Measurements from ENCODE around the gene JARID2.

The JARID2 gene

GRCh38 chr6:15523679-15524630, 278.1 kb downstream of the JARID2 start:
- Histone ChIP-seq H3K4me1 (ENCODE audit: insufficient read depth, low read length) (peaks cover 13% of the 10 kb centered on the region), H3K4me3 (ENCODE audit: low read depth in 1 of 2, low read length in 2 of 2) (no peak overlapping the region), H3K27me3 (ENCODE audit: control insufficient read depth in 1 of 2, insufficient read depth in 2 of 2, low read length in 2 of 2) (no peaks in the 10 kb centered on the region), H3K9me3 (ENCODE audit: low read length) (no peaks in the 10 kb centered on the region), H3K9ac (ENCODE audit: low read length) (no peak overlapping the region), H3K36me3 (ENCODE audit: insufficient read depth, low read length) (peaks cover 26% of the 10 kb centered on the region), H3K27ac (ENCODE audit: low read depth, low read length) (no peak overlapping the region)

- H3K9me3 ChIP-seq (ENCODE audit: low read length) = no peaks in the 10 kb centered on the region
- H3K36me3 ChIP-seq (ENCODE audit: insufficient read depth, low read length) = peaks cover 21% of the 10 kb centered on the region
- no peak overlapping the region for H3K4me3 ChIP-seq (ENCODE audit: low read depth in 1 of 2, low read length in 2 of 2)
- no peak overlapping the region for H3K27ac ChIP-seq (ENCODE audit: low read depth, low read length)
- peaks cover 13% of the 10 kb centered on the region for H3K4me1 ChIP-seq (ENCODE audit: insufficient read depth, low read length)
- H3K9ac ChIP-seq (ENCODE audit: low read length) = no peak overlapping the region
- no peaks in the 10 kb centered on the region for H3K27me3 ChIP-seq (ENCODE audit: control insufficient read depth in 1 of 2, insufficient read depth in 2 of 2, low read length in 2 of 2)
Observed at GRCh38 chr6:15524861-15525401, 279.1 kb downstream of the JARID2 start.

GRCh38 chr6:15526212-15526701, 280.4 kb downstream of the JARID2 start:
- Histone ChIP-seq H3K9ac (ENCODE audit: low read length) (no peak overlapping the region), H3K4me1 (ENCODE audit: insufficient read depth, low read length) (peaks cover 13% of the 10 kb centered on the region), H3K27ac (ENCODE audit: low read depth, low read length) (no peak overlapping the region), H3K4me3 (ENCODE audit: low read depth in 1 of 2, low read length in 2 of 2) (no peak overlapping the region), H3K9me3 (ENCODE audit: low read length) (no peaks in the 10 kb centered on the region), H3K36me3 (ENCODE audit: insufficient read depth, low read length) (peaks cover 30% of the 10 kb centered on the region), H3K27me3 (ENCODE audit: control insufficient read depth in 1 of 2, insufficient read depth in 2 of 2, low read length in 2 of 2) (no peaks in the 10 kb centered on the region)

DNA sequence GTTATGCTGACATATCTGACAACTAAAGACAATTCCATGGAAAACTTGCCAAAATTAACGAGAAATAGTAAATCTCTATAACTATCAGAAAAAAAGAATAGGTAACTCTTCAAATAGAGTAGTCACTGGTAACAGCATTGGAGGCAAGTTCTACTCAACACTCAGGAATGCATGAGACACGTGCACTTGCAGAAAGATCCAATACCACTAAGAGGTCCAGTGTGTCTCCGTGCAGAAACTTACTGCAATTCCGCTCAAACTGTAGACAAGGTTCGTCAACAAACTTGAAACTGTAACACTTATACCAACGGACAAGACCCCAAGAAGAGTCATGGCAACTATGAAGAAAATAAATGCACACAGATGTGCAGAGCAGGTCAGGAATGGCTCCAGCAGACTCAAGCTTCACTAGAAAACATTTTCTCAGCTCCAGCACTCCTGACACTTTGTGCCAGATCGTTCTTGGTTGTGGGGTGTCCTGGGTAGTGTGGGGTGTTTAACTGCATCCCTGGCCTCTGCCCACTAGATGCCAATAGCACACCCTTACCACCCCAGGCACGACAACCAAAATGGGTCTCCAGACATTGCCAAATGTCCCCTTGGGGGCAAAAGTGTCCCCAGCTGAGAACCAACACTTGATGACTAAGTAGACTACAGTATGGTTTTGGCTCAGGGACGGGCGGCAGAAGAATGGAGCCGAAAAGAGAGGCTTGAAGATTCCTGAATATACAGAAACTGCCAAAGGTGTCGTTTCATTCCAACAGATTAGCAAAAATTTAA, 282.2 kb downstream of the JARID2 start:
- H3K27ac ChIP-seq (ENCODE audit: low read depth, low read length) = no peak overlapping the region
- no peaks in the 10 kb centered on the region for H3K9me3 ChIP-seq (ENCODE audit: low read length)
- H3K27me3 ChIP-seq (ENCODE audit: control insufficient read depth in 1 of 2, insufficient read depth in 2 of 2, low read length in 2 of 2) = no peaks in the 10 kb centered on the region
- no peak overlapping the region for H3K9ac ChIP-seq (ENCODE audit: low read length)
- H3K36me3 ChIP-seq (ENCODE audit: insufficient read depth, low read length) = peaks cover 26% of the 10 kb centered on the region
- no peaks in the 10 kb centered on the region for H3K4me1 ChIP-seq (ENCODE audit: insufficient read depth, low read length)
- no peak overlapping the region for H3K4me3 ChIP-seq (ENCODE audit: low read depth in 1 of 2, low read length in 2 of 2)

DNA sequence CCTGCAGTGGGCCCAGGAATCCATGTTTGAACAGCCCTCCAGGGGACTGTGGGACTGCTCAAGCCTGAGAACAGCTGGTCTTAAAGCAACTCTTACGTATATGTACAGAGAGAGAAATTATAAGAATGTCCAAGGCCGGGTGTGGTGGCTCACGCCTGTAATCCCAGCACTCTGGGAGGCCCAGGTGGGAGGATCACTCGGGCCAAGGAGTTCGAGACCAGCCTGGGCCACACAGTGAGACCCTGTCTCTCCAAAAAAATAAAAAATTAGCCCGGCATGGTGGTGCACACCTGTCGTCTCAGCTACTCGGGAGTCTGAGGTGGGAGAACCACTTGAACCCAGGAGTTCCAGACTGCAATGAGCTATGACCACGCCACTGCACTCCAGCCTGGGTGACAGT, 283.0 kb downstream of the JARID2 start:
- Histone ChIP-seq H3K36me3 (ENCODE audit: insufficient read depth, low read length) (peaks cover 19% of the 10 kb centered on the region), H3K9me3 (ENCODE audit: low read length) (no peaks in the 10 kb centered on the region), H3K27ac (ENCODE audit: low read depth, low read length) (no peak overlapping the region), H3K4me1 (ENCODE audit: insufficient read depth, low read length) (no peaks in the 10 kb centered on the region), H3K27me3 (ENCODE audit: control insufficient read depth in 1 of 2, insufficient read depth in 2 of 2, low read length in 2 of 2) (no peaks in the 10 kb centered on the region), H3K9ac (ENCODE audit: low read length) (no peak overlapping the region), H3K4me3 (ENCODE audit: low read depth in 1 of 2, low read length in 2 of 2) (no peak overlapping the region)

GRCh38 chr6:15530411-15530810, 284.5 kb downstream of the JARID2 start:
- no peak overlapping the region for H3K9ac ChIP-seq (ENCODE audit: low read length)

DNA sequence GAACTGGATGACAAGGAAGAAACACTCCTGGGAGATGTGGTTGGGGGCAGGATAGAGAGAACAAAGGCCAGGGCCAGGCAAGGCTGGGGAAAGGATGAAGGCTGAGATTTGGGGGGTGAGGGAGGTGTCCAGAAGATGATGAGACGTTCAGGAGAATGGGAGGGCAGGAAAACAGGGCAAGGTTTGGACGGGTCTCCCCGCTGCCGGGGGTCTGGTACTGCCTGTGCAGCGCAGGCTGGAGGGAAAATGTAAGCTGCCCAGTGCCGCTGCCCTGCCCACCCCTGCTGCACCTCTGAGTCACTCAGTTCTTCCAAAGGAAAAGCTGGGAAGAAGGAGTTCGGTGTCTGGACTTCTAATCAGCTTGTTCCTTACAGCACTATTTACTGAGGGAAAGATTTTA, 286.1 kb downstream of the JARID2 start:
- no peaks in the 10 kb centered on the region for H3K9me3 ChIP-seq (ENCODE audit: low read length)
- H3K27me3 ChIP-seq (ENCODE audit: control insufficient read depth in 1 of 2, insufficient read depth in 2 of 2, low read length in 2 of 2) = no peaks in the 10 kb centered on the region
- H3K27ac ChIP-seq (ENCODE audit: low read depth, low read length) = no peak overlapping the region
- no peak overlapping the region for H3K4me3 ChIP-seq (ENCODE audit: low read depth in 1 of 2, low read length in 2 of 2)
- H3K9ac ChIP-seq (ENCODE audit: low read length) = no peak overlapping the region
- H3K36me3 ChIP-seq (ENCODE audit: insufficient read depth, low read length) = peaks cover 12% of the 10 kb centered on the region
- peaks cover 8% of the 10 kb centered on the region for H3K4me1 ChIP-seq (ENCODE audit: insufficient read depth, low read length)

More at GRCh38 chr6:15530411-15530810, 284.5 kb downstream of the JARID2 start:
- Histone ChIP-seq H3K36me3 (ENCODE audit: insufficient read depth, low read length) (peaks cover 12% of the 10 kb centered on the region), H3K27me3 (ENCODE audit: control insufficient read depth in 1 of 2, insufficient read depth in 2 of 2, low read length in 2 of 2) (no peaks in the 10 kb centered on the region), H3K9me3 (ENCODE audit: low read length) (no peaks in the 10 kb centered on the region), H3K4me3 (ENCODE audit: low read depth in 1 of 2, low read length in 2 of 2) (no peak overlapping the region), H3K27ac (ENCODE audit: low read depth, low read length) (no peak overlapping the region), H3K4me1 (ENCODE audit: insufficient read depth, low read length) (no peaks in the 10 kb centered on the region)

DNA sequence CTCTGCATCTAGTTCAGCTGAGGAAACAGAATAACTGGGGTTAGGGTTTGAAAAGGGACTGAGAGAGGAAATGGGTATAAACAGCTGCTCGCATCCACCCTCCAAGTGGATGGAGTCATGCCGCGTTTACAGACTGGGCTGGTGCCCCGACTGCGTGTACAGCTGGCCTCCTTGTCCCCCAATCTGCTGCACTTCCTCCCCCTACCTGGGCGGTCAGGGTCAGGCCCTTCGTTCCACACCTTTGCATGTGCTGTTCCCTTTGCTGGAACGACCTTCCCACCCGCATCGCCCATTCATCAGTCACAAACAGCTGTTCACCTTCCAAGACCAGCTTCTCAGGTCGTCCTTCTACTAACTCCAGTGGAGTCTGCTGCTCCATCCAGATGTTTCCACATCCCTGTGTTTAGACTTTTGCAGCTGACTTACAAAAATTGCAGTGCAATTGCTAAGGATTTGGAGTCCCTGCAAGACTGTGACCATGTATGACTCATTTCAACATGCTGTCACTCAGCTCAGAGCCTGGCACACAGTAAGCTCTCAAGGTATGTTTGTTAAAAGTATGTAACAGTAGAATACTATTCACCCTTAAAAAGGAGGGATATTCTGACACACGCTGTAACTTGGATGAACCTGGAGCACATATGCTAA, 287.6 kb downstream of the JARID2 start:
- Histone ChIP-seq H3K9ac (ENCODE audit: low read length) (no peak overlapping the region), H3K27me3 (ENCODE audit: control insufficient read depth in 1 of 2, insufficient read depth in 2 of 2, low read length in 2 of 2) (no peaks in the 10 kb centered on the region), H3K36me3 (ENCODE audit: insufficient read depth, low read length) (peaks cover 12% of the 10 kb centered on the region), H3K4me1 (ENCODE audit: insufficient read depth, low read length) (peaks cover 8% of the 10 kb centered on the region), H3K9me3 (ENCODE audit: low read length) (no peaks in the 10 kb centered on the region), H3K27ac (ENCODE audit: low read depth, low read length) (no peak overlapping the region), H3K4me3 (ENCODE audit: low read depth in 1 of 2, low read length in 2 of 2) (no peak overlapping the region)

DNA sequence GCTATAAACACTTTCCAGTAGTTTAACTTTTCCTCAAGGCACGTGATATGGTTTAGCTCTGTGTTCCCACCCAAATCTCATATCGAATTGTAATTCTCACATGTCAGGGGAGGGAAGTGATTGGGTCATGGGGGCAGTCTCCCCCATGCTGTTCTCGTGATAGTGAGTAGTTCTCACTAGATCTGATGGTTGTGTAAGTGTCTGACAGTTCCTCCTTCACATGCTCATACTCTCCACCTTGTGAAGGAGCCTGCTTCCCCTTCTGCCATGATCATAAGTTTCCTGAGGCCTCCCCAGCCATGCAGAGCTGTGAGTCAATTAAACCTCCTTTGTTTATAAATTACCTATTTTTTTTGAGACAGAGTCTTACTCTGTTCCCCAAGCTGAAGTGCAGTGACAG, 289.1 kb downstream of the JARID2 start:
- Histone ChIP-seq H3K4me3 (ENCODE audit: low read depth in 1 of 2, low read length in 2 of 2) (no peak overlapping the region), H3K27me3 (ENCODE audit: control insufficient read depth in 1 of 2, insufficient read depth in 2 of 2, low read length in 2 of 2) (no peaks in the 10 kb centered on the region), H3K9ac (ENCODE audit: low read length) (no peak overlapping the region), H3K27ac (ENCODE audit: low read depth, low read length) (no peak overlapping the region), H3K9me3 (ENCODE audit: low read length) (no peaks in the 10 kb centered on the region), H3K36me3 (ENCODE audit: insufficient read depth, low read length) (peaks cover 12% of the 10 kb centered on the region), H3K4me1 (ENCODE audit: insufficient read depth, low read length) (peaks cover 8% of the 10 kb centered on the region)

DNA sequence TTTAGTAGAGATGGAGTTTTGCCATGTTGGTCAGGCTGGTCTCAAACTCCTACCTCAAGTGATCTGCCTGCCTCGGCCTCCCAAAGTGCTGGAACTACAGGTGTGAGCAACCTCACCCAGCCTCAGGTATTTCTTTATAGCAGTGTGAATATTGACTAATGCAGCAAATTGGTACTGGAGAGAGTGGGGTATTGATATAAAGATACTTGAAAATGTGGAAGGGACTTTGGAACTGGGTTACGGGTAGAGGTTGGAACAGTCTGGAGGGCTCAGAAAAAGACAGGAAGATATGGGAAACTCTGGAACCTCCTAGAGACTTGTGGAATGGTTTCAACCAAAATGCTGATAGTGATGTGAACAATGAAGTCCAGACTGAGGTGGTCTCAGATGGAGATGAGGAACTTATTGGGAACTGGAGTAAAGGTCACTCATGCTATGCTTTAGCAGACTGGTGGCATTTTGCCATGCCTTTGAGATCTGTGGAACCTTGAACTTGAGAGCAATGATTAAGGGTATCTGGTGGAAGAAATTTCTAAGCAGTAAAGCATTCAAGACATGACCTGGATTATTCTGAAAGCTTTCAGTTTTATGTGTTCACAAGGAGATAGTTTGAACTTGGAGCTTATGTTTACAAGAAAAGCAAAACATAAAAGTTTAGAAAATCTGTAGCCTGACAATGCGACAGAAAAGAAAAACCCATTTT, 289.8 kb downstream of the JARID2 start:
- Histone ChIP-seq H3K9me3 (ENCODE audit: low read length) (no peaks in the 10 kb centered on the region), H3K4me1 (ENCODE audit: insufficient read depth, low read length) (peaks cover 8% of the 10 kb centered on the region), H3K9ac (ENCODE audit: low read length) (no peak overlapping the region), H3K36me3 (ENCODE audit: insufficient read depth, low read length) (peaks cover 8% of the 10 kb centered on the region), H3K27ac (ENCODE audit: low read depth, low read length) (no peak overlapping the region), H3K4me3 (ENCODE audit: low read depth in 1 of 2, low read length in 2 of 2) (no peak overlapping the region), H3K27me3 (ENCODE audit: control insufficient read depth in 1 of 2, insufficient read depth in 2 of 2, low read length in 2 of 2) (no peaks in the 10 kb centered on the region)
